Left lung (tissue), 10 donors: ENCODE data around the gene ZNF48. TPM values are rescaled to one million over a fixed set of nuclear protein-coding genes. Genes with fewer than 3 reads are reported as not detected.

Source experiments
- ATAC-seq: fragments of 200-7000 bp; cut with Tn5 transposase; one replicate; pipeline ENCODE4 v1.9.1; 2020; ENCODE audit warnings: moderate library complexity
- DNase-seq, 4 donors: peaks; one replicate each; pipeline ENCODE4 v3.0.0-alpha.2; 2013 to 2020
- H3K27ac ChIP-seq, 2 donors: fragments of 200-600 bp; sonication (generic) in 1 of 2; one replicate each; pipeline versions ENCODE4 v1.5.0 to v1.8.0; 2020 to 2021
- H3K27me3 ChIP-seq, 2 donors: fragments of 200-600 bp; sonication (generic) in 1 of 2; one replicate each; pipeline versions ENCODE4 v1.5.0 to v1.8.0; 2020 to 2021
- H3K36me3 ChIP-seq, 2 donors: fragments of 200-600 bp; sonication (generic) in 1 of 2; one replicate each; pipeline versions ENCODE4 v1.5.0 to v1.8.0; 2020 to 2021
- H3K4me1 ChIP-seq, 2 donors: fragments of 200-600 bp; one replicate each; pipeline ENCODE4 v1.8.0; 2021
- H3K4me3 ChIP-seq, 2 donors: fragments of 200-600 bp; sonication (generic) in 1 of 2; one replicate each; pipeline versions ENCODE4 v1.5.0 to v1.8.0; 2020 to 2021; ENCODE audit warnings: mild to moderate bottlenecking in 1 of 2
- H3K9me3 ChIP-seq, 2 donors: fragments of 200-600 bp; sonication (generic) in 1 of 2; one replicate each; pipeline versions ENCODE4 v1.5.0 to v1.8.0; 2020 to 2021
- intact Hi-C, 2 donors: fragments of 100-400 bp; cut with DNase I; formaldehyde crosslinking; loops; one replicate each; pipeline versions ENCODE4 v1.11.2 to v1.14.2; 2022
- polyA plus RNA-seq, 6 donors: library from polyadenylated mRNA; unstranded; fragments of 120-200 nt; gene quantifications; one replicate each; pipeline ENCODE4 v1.2.1, GENCODE V29; 2013; ENCODE audit not compliant: insufficient read length in 6 of 6
- total RNA-seq, 2 donors: library from RNA; stranded (reverse); fragmentation: NEBNext Ultra II Directional; extraction: Animal tissue kit (Norgen Biotek cat#: 25700); gene quantifications; one replicate each; pipeline ENCODE4 v1.2.1, GENCODE V29; 2021
- TF ChIP-seq, protein P1 (sequence below), 2 donors: fragments of 200-600 bp; sonication (generic) in 1 of 2; IDR thresholded peaks; one replicate each; pipeline versions ENCODE4 v1.5.0 to v1.8.0; 2021; ENCODE audit warnings: antibody characterized with exemption in 2 of 2
- donor health status: DM: no; HTN: yes; CAD: no.
- donor health status: DM: no; HTN: no; CAD: no.

The ZNF48 gene
- total and polyA plus RNA-seq, 8 donors = 6.8 to 11.7 (median 8.4) TPM

DNA sequence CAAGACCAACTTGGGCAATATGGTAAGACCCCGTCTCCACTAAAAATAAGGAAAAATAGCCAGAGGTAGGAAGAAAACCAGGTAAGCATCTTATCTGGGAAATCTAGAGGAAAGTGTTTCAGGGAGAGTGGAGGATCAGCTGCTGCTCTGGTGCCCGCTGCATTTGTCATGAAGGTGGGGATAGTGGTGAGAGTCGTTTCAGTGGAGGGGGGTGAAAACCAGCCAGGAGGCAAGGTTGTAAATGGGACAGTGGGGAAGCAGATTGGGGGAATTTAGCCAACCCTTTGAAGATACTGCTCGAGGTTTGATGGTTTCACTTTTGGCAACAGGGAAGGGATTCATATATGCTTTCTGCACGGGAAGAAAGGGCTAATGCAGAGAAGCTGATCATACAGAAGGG lies 25.8 kb downstream of the ZNF48 start:
- no peak overlapping the region for H3K4me3 ChIP-seq
- DNase-seq (no peak), ATAC-seq (no peak)
- intact Hi-C loops = no loop called here
- TF ChIP-seq, protein P1, sequence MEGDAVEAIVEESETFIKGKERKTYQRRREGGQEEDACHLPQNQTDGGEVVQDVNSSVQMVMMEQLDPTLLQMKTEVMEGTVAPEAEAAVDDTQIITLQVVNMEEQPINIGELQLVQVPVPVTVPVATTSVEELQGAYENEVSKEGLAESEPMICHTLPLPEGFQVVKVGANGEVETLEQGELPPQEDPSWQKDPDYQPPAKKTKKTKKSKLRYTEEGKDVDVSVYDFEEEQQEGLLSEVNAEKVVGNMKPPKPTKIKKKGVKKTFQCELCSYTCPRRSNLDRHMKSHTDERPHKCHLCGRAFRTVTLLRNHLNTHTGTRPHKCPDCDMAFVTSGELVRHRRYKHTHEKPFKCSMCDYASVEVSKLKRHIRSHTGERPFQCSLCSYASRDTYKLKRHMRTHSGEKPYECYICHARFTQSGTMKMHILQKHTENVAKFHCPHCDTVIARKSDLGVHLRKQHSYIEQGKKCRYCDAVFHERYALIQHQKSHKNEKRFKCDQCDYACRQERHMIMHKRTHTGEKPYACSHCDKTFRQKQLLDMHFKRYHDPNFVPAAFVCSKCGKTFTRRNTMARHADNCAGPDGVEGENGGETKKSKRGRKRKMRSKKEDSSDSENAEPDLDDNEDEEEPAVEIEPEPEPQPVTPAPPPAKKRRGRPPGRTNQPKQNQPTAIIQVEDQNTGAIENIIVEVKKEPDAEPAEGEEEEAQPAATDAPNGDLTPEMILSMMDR (IDR thresholded peaks at IDR 0.05) = no peak
- H3K27me3 ChIP-seq = no peaks in the 10 kb centered on the region
- H3K36me3 ChIP-seq = peaks cover 0 to 46% of the 10 kb centered on the region in 2 donors
- H3K4me1 ChIP-seq = peaks cover 0 to 17% of the 10 kb centered on the region in 2 donors
- no peak overlapping the region for H3K27ac ChIP-seq
- no peaks in the 10 kb centered on the region for H3K9me3 ChIP-seq

DNA sequence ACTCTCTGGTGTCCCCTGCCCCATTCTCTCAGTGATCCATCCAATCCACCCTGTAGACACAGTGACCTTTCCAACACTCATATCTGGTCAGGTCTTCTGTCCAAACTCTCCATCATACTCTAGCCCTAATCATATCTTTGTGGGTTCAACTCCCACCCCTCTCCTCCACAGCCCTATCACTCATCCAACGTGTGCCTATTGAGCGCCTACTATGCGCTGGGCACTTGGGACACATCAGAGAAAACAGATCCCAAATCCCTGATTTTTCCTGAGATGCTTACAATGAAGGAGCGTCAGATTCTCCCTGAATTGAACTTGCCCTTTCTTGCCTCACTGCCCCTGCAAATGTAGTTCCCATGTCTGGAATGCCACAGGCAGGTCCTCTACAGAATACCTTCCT lies 32.8 kb downstream of the ZNF48 start:
- DNase-seq (no peak), ATAC-seq (no peak)
- peaks cover 0 to 27% of the 10 kb centered on the region in 2 donors for H3K4me1 ChIP-seq
- no peak overlapping the region for H3K27ac ChIP-seq
- H3K4me3 ChIP-seq = no peak overlapping the region
- no peaks in the 10 kb centered on the region for H3K9me3 ChIP-seq
- intact Hi-C loops = no loop called here
- TF ChIP-seq, protein P1 (IDR thresholded peaks at IDR 0.05) = no peak
- H3K27me3 ChIP-seq = no peaks in the 10 kb centered on the region
- H3K36me3 ChIP-seq = peaks cover 0 to 46% of the 10 kb centered on the region in 2 donors

DNA sequence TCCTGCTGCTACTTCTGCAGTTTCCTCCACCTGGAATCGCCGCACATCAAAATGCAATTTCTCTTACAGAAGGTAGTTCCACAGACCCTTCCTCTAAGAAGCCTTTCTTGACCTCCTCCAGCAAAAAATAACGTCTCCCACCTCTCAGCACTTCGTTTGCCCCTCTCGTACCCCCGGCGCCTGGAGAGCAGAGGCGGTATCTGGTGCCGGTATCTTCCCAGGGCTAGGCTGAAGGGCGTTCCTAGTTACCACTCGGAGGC lies 34.1 kb downstream of the ZNF48 start:
- TF ChIP-seq, protein P1 (IDR thresholded peaks at IDR 0.05) = no peak
- peak overlapping the region in 1 of 2 donors; percentile 71 for H3K27ac ChIP-seq
- no peaks in the 10 kb centered on the region for H3K27me3 ChIP-seq
- DNase-seq (no peak), ATAC-seq (no peak)
- peak overlapping the region; percentile 58 to 79 for H3K4me3 ChIP-seq
- intact Hi-C loops = no loop called here
- H3K4me1 ChIP-seq = peaks cover 0 to 27% of the 10 kb centered on the region in 2 donors
- no peaks in the 10 kb centered on the region for H3K9me3 ChIP-seq
- H3K36me3 ChIP-seq = peaks cover 0 to 33% of the 10 kb centered on the region in 2 donors

DNA sequence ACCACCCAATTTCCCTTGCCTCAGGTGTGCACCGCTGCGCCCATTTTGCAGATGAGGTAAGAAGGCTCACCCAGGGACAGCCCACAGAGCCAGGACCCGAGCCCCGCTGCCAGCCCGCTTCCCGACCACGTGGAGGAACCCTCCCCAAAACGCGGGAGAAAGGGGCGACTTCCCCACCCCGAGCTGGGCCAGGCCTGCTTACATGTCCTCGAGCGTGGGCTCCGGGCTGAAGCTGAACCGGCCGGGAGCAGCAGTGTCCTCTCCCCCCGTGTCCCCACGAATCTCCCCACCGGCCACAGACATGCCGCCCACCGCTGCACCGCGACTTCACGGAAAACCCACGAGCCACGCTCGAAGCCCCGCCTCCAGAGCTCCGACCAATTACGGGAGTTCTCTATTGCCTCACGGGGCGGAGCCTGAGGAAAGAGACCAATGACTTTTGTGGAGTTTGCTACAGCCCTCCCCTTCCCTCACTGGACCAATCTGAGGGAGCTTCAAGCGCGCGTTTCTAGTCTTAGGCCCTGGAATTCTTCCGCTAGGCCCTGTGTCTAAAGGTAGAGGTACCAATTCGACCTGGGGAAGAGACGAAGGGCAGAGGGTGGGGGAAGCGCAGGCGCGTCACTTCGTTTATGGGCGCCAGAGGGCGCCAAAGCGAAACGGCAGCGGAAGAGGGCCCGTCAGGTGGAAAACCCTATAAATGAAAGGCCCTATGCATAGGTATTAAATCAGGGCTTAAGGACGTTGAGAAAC lies 34.6 kb downstream of the ZNF48 start, which contains the start of gene DCTPP1:
Gene DCTPP1 (minus strand): TSS at position 353 of the 750 bp plus-strand sequence. CDS start 50 bp downstream, at position 303.
- H3K27ac ChIP-seq = peak within 1 kb of the TSS; percentile 37 to 71
- TF ChIP-seq, protein P1 (IDR thresholded peaks at IDR 0.05) = peak; percentile 63 to 82
- intact Hi-C loops = no loop called here
- no peaks in the 10 kb centered on the region for H3K9me3 ChIP-seq
- H3K36me3 ChIP-seq = peaks cover 0 to 28% of the 10 kb centered on the region in 2 donors
- peak; percentile 91 to 96 (median 94) for DNase-seq
- peak; percentile 98 for ATAC-seq
- H3K27me3 ChIP-seq = no peaks in the 10 kb centered on the region
- H3K4me1 ChIP-seq = peaks cover 0 to 27% of the 10 kb centered on the region in 2 donors
- H3K4me3 ChIP-seq = peak within 1 kb of the TSS; percentile 58 to 79

DNA sequence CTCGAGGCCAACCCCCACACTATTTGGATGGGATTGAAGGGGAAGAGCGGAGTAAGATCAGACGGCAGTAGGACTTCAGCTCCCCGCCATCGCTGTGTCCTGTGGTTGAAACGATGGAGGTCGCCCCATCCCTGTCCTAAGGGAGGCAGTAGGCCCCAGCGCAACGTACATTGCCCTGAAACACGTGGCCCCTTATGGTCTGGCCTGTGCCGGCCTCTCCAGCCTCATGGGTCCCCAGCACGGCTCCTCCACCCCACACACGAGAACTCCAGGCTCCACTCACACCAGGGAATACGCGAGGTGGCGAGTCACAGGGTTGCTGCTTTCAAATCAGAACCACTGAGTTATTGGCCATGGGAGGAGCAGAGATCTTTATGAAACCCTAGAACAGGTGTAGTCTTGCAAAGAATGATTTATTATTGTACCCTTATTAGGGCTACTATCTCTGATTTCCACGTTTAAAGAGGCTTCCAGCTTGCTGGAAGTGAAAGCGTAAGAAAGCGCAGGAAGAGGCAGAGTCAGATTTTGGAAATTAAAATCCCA lies 35.3 kb downstream of the ZNF48 start:
- Histone ChIP-seq H3K27ac (peak overlapping the region; percentile 37 to 71), H3K36me3 (peaks cover 0 to 23% of the 10 kb centered on the region in 2 donors), H3K9me3 (no peaks in the 10 kb centered on the region), H3K4me3 (peak overlapping the region; percentile 58 to 79), H3K4me1 (peaks cover 0 to 27% of the 10 kb centered on the region in 2 donors), H3K27me3 (no peaks in the 10 kb centered on the region)
- TF ChIP-seq, protein P1 (IDR thresholded peaks at IDR 0.05) = peak in 1 of 2 donors; percentile 21
- peak in 3 of 4 donors; percentile 21 to 69 (median 37) for DNase-seq
- intact Hi-C loops = no loop called here
- peak; percentile 3 for ATAC-seq
